H9 (cell line): ENCODE results near the gene TCF7L2. TPM values are rescaled to one million over a fixed set of nuclear protein-coding genes. Genes with fewer than 3 reads are reported as not detected.
A peak's percentile ranks its signal among the peaks of the same experiment; 100 is the strongest.

ENCODE experiments used
- DNase-seq: peaks from one replicate; pipeline ENCODE4 v3.0.0-alpha.2; 2017
- H2AFZ ChIP-seq: one replicate; pipeline ENCODE4 v1.6.1; 2013; ENCODE audit warnings: mild to moderate bottlenecking, low read length, control low read depth, moderate library complexity
- H2AK5ac ChIP-seq: 2 replicates; pipeline ENCODE4 v1.6.1; 2013; ENCODE audit warnings: low read length, control low read depth, mixed read lengths; ENCODE audit not compliant: insufficient read length
- H2BK120ac ChIP-seq: one replicate; pipeline ENCODE4 v1.6.1; 2013; ENCODE audit warnings: low read depth, mild to moderate bottlenecking, low read length, control low read depth, inconsistent platforms; ENCODE audit not compliant: poor library complexity, severe bottlenecking
- H2BK12ac ChIP-seq: 2 replicates; pipeline ENCODE4 v1.6.1; 2013; ENCODE audit warnings: low read length, control low read depth, mixed read lengths, low read depth; ENCODE audit not compliant: insufficient read length
- H2BK15ac ChIP-seq: 2 replicates; pipeline ENCODE4 v1.6.1; 2013; ENCODE audit warnings: low read depth, low read length, control low read depth
- H2BK20ac ChIP-seq: one replicate; pipeline ENCODE4 v1.6.1; 2013; ENCODE audit warnings: low read depth, mild to moderate bottlenecking, low read length, control low read depth, inconsistent platforms; ENCODE audit not compliant: poor library complexity, severe bottlenecking
- H2BK5ac ChIP-seq: 2 replicates; pipeline ENCODE4 v1.6.1; 2013; ENCODE audit warnings: low read length, control low read depth, mixed read lengths; ENCODE audit not compliant: insufficient read length
- H3K14ac ChIP-seq: 2 replicates; pipeline ENCODE4 v1.6.1; 2013; ENCODE audit warnings: low read length, control low read depth; ENCODE audit not compliant: insufficient read depth
- H3K18ac ChIP-seq: 2 replicates; pipeline ENCODE4 v1.6.1; 2013; ENCODE audit warnings: low read depth, mild to moderate bottlenecking, mixed read lengths, low read length, control low read depth; ENCODE audit not compliant: insufficient read length
- H3K23ac ChIP-seq: 2 replicates; pipeline ENCODE4 v1.6.1; 2013; ENCODE audit warnings: low read length, control low read depth, mixed read lengths, low read depth; ENCODE audit not compliant: insufficient read length
- H3K23me2 ChIP-seq: 2 replicates; pipeline ENCODE4 v1.6.1; 2013; ENCODE audit warnings: low read depth, mild to moderate bottlenecking, mixed read lengths, low read length, control low read depth; ENCODE audit not compliant: insufficient read length, poor library complexity, severe bottlenecking
- H3K27ac ChIP-seq: 2 replicates; pipeline ENCODE4 v1.5.1; 2013; ENCODE audit warnings: low read length, control low read depth, mixed read lengths, low read depth; ENCODE audit not compliant: insufficient read length
- H3K27me3 ChIP-seq: 2 replicates; pipeline ENCODE4 v1.6.1; 2013; ENCODE audit warnings: low read length, control low read depth, inconsistent platforms; ENCODE audit not compliant: insufficient read depth
- H3K4ac ChIP-seq: 2 replicates; pipeline ENCODE4 v1.6.1; 2013; ENCODE audit warnings: low read depth, mild to moderate bottlenecking, control low read depth, inconsistent platforms, low read length, moderate library complexity
- H3K4me1 ChIP-seq: 2 replicates; pipeline ENCODE4 v1.6.1; 2013; ENCODE audit warnings: low read length, control low read depth, inconsistent platforms; ENCODE audit not compliant: insufficient read depth
- H3K4me2 ChIP-seq: 2 replicates; pipeline ENCODE4 v1.6.1; 2013; ENCODE audit warnings: low read length, control low read depth, mixed read lengths; ENCODE audit not compliant: insufficient read length, insufficient read depth
- H3K56ac ChIP-seq: 2 replicates; pipeline ENCODE4 v1.6.1; 2013; ENCODE audit warnings: low read depth, mild to moderate bottlenecking, mixed read lengths, low read length, control low read depth; ENCODE audit not compliant: insufficient read length
- H3K79me1 ChIP-seq: 2 replicates; pipeline ENCODE4 v1.6.1; 2013; ENCODE audit warnings: low read depth, mild to moderate bottlenecking, moderate library complexity, low read length, control low read depth, inconsistent platforms; ENCODE audit not compliant: insufficient read depth, poor library complexity, severe bottlenecking
- H3K79me2 ChIP-seq: 2 replicates; pipeline ENCODE4 v1.6.1; 2013; ENCODE audit warnings: low read length, control low read depth, inconsistent platforms; ENCODE audit not compliant: insufficient read depth
- H3K9ac ChIP-seq: 2 replicates; pipeline ENCODE4 v1.6.1; 2013; ENCODE audit warnings: low read length, control low read depth, mixed read lengths; ENCODE audit not compliant: insufficient read length; ENCODE audit errors: extremely low read depth
- H3K9me3 ChIP-seq: one replicate; pipeline ENCODE4 v1.6.1; 2013; ENCODE audit warnings: low read depth, low read length, inconsistent platforms; ENCODE audit not compliant: control insufficient read depth
- H3T11ph ChIP-seq: one replicate; pipeline ENCODE4 v1.6.1; 2013; ENCODE audit warnings: mild to moderate bottlenecking, low read length, control low read depth, inconsistent platforms
- H4K20me1 ChIP-seq: one replicate; pipeline ENCODE4 v1.6.1; 2013; ENCODE audit not compliant: control insufficient read depth, insufficient read length, insufficient read depth
- H4K5ac ChIP-seq: 2 replicates; pipeline ENCODE4 v1.6.1; 2013; ENCODE audit warnings: low read depth, mild to moderate bottlenecking, mixed read lengths, low read length, control low read depth; ENCODE audit not compliant: insufficient read length
- H4K8ac ChIP-seq: replicated peaks from 2 replicates; pipeline ENCODE4 v1.6.1; 2013; ENCODE audit warnings: low read length, control low read depth, mixed read lengths, low read depth; ENCODE audit not compliant: insufficient read length
- H4K91ac ChIP-seq: 2 replicates; pipeline ENCODE4 v1.6.1; 2013; ENCODE audit warnings: low read depth, mild to moderate bottlenecking, moderate library complexity, mixed read lengths, low read length, control low read depth; ENCODE audit not compliant: insufficient read length
- H3K27ac Mint-ChIP-seq, 3 experiments: 2 replicates in 2 of 3; 3 replicates in 1 of 3; pipeline ENCODE4 v1.8.0; 2020 to 2021; ENCODE audit warnings: mixed read lengths in 3 of 3, mild to moderate bottlenecking in 1 of 3, moderate library complexity in 1 of 3
- H3K27me3 Mint-ChIP-seq: 2 replicates; pipeline ENCODE4 v1.8.0; 2021; ENCODE audit warnings: low read depth, mild to moderate bottlenecking, moderate library complexity, mixed read lengths
- H3K36me3 Mint-ChIP-seq, 3 experiments: 2 replicates in 2 of 3; 3 replicates in 1 of 3; pipeline ENCODE4 v1.8.0; 2020 to 2021; ENCODE audit warnings: low read depth in 3 of 3, mixed read lengths in 3 of 3; ENCODE audit not compliant: insufficient read depth in 1 of 3
- H3K4me1 Mint-ChIP-seq, 2 experiments: 2 replicates each; pipeline ENCODE4 v1.8.0; 2020; ENCODE audit warnings: mixed read lengths in 2 of 2
- H3K4me3 Mint-ChIP-seq, 2 experiments: 2 replicates in 1 of 2; 3 replicates in 1 of 2; pipeline ENCODE4 v1.8.0; 2020 to 2021; ENCODE audit warnings: mild to moderate bottlenecking in 2 of 2, mixed read lengths in 2 of 2, moderate library complexity in 1 of 2
- H3K9me3 Mint-ChIP-seq, 2 experiments: 2 replicates in 1 of 2; 3 replicates in 1 of 2; pipeline ENCODE4 v1.8.0; 2020; ENCODE audit warnings: mild to moderate bottlenecking in 2 of 2, mixed read lengths in 2 of 2, moderate library complexity in 1 of 2
- WGBS: extraction: QIAGEN DNeasy Blood & Tissue Kit; methylation state at CpG from one replicate; pipeline ENCODE4 v1.1.7; 2013; ENCODE audit warnings: missing lambda C conversion rate, low lambda C conversion rate, mixed read lengths; ENCODE audit not compliant: insufficient read length; ENCODE audit errors: extremely low coverage; 5-methylcytosine and 5-hydroxymethylcytosine counted together
- total RNA-seq: library from RNA; stranded (reverse); gene quantifications from 2 replicates; pipeline ENCODE4 v1.2.1, GENCODE V29; 2021
- TF ChIP-seq, protein P1 (sequence below): fragments of 200-600 bp; sonication (generic); conservative IDR thresholded peaks from 3 replicates; pipeline ENCODE4 v1.8.0; 2021; ENCODE audit warnings: antibody characterized with exemption, mild to moderate bottlenecking

TCF7L2 gene
- total RNA-seq, 1 experiment from 2014 or later: 71.1 TPM

DNA sequence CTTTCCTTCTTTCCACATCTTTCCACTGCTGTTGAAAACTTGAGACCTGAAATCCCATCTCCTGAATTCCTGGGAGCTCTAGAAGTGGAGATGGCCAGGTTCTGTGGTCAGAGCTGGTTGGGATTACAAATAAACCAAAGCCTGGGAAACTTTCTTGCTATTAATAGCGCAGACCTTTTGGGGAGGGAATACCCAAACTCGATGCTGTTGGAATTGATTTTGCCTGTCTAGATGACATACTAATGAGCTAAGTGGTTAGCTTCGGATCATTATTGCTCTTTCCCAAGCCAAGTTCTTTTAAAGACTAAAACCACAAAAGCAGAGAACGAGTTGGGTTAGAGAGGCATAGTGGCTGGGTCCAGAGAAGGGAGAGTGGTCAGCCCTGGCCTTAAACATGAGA, 76.6 kb downstream of the TCF7L2 start:
- Histone ChIP-seq H2BK5ac (no peak overlapping the region), H2BK120ac (no peak overlapping the region), H3K4ac (no peak overlapping the region), H3K18ac (no peak overlapping the region), H3K9ac (no peak overlapping the region), H3K4me1 (peaks cover 13% of the 10 kb centered on the region; the same call in 1 of the 2 replicates), H3K4me2 (no peak overlapping the region), H3K79me2 (peaks cover 57% of the 10 kb centered on the region; the same call in 1 of the 2 replicates), H3T11ph (no peak overlapping the region), H2BK12ac (no peak overlapping the region), H3K56ac (no peak overlapping the region), H2BK15ac (no peak overlapping the region), H3K14ac (no peak overlapping the region), H3K23ac (no peak overlapping the region), H2AK5ac (no peak overlapping the region), H2AFZ (no peak overlapping the region), H3K27ac (no peak overlapping the region), H3K27me3 (no peaks in the 10 kb centered on the region), H3K79me1 (peaks cover 18% of the 10 kb centered on the region), H4K5ac (no peak overlapping the region), H3K23me2 (no peaks in the 10 kb centered on the region), H4K8ac (no peak overlapping the region), H4K91ac (no peak overlapping the region), H4K20me1 (no peaks in the 10 kb centered on the region), H3K9me3 (no peaks in the 10 kb centered on the region), H2BK20ac (no peak overlapping the region)
- TF ChIP-seq, protein P1, sequence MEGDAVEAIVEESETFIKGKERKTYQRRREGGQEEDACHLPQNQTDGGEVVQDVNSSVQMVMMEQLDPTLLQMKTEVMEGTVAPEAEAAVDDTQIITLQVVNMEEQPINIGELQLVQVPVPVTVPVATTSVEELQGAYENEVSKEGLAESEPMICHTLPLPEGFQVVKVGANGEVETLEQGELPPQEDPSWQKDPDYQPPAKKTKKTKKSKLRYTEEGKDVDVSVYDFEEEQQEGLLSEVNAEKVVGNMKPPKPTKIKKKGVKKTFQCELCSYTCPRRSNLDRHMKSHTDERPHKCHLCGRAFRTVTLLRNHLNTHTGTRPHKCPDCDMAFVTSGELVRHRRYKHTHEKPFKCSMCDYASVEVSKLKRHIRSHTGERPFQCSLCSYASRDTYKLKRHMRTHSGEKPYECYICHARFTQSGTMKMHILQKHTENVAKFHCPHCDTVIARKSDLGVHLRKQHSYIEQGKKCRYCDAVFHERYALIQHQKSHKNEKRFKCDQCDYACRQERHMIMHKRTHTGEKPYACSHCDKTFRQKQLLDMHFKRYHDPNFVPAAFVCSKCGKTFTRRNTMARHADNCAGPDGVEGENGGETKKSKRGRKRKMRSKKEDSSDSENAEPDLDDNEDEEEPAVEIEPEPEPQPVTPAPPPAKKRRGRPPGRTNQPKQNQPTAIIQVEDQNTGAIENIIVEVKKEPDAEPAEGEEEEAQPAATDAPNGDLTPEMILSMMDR: no peak
- Mint-ChIP-seq H3K4me3 (no peak overlapping the region), H3K27me3 (no peaks in the 10 kb centered on the region), H3K36me3 (peaks cover 2 to 35% (median 31%) of the 10 kb centered on the region in 3 experiments; a peak in 5 of 7 replicates), H3K4me1 (peaks cover 58 to 66% of the 10 kb centered on the region in 2 experiments), H3K27ac (peak overlapping the region in 2 of 3 experiments; percentile 63 to 92; a peak in 4 of 7 replicates), H3K9me3 (no peaks in the 10 kb centered on the region)
- DNase-seq: no peak
- no CpG with 5 or more reads among the region's 4 CpGs for WGBS
